HG02610 (cell line): ENCODE measurements around the gene ASZ1.

ENCODE experiments used
- ATAC-seq: cut with Tn5 transposase; IDR thresholded peaks from one replicate; pipeline ENCODE4 v1.9.1; 2021; ENCODE audit warnings: mild to moderate bottlenecking, moderate library complexity; ENCODE audit not compliant: unreplicated experiment

Gene ASZ1

GRCh38 chr7:117402109-117402508 is 25.2 kb downstream of the ASZ1 start:
- ATAC-seq: no peak

GRCh38 chr7:117401293-117402002 is 25.8 kb downstream of the ASZ1 start:
- no peak for ATAC-seq

GRCh38 chr7:117399820-117400422 is 27.4 kb downstream of the ASZ1 start:
- no peak for ATAC-seq

GRCh38 chr7:117395743-117396142 is 31.6 kb downstream of the ASZ1 start:
- no peak for ATAC-seq

- no peak for ATAC-seq
These were observed 33.5 kb downstream of the ASZ1 start for GRCh38 chr7:117393781-117394180.

GRCh38 chr7:117389871-117390270 is 37.4 kb downstream of the ASZ1 start:
- no peak for ATAC-seq

GRCh38 chr7:117386110-117386706 is 41.1 kb downstream of the ASZ1 start:
- ATAC-seq: no peak

GRCh38 chr7:117385363-117386109 is 41.8 kb downstream of the ASZ1 start:
- ATAC-seq: peak; percentile 79

- no peak for ATAC-seq
These were observed 42.5 kb downstream of the ASZ1 start for GRCh38 chr7:117384688-117385362.

- no peak for ATAC-seq
These were observed 43.7 kb downstream of the ASZ1 start for GRCh38 chr7:117383483-117384189.

GRCh38 chr7:117383046-117383445 is 44.2 kb downstream of the ASZ1 start:
- no peak for ATAC-seq

GRCh38 chr7:117381362-117381761 is 45.9 kb downstream of the ASZ1 start:
- ATAC-seq: no peak

GRCh38 chr7:117375380-117375779 is 51.9 kb downstream of the ASZ1 start:
- ATAC-seq: no peak

- no peak for ATAC-seq
These were observed 55.2 kb downstream of the ASZ1 start for GRCh38 chr7:117372073-117372472.

GRCh38 chr7:117364339-117365080 is 62.8 kb downstream of the ASZ1 start:
- ATAC-seq: peak; percentile 43

GRCh38 chr7:117362294-117362888 is 64.9 kb downstream of the ASZ1 start:
- ATAC-seq: no peak

- ATAC-seq: no peak
These were observed 77.3 kb downstream of the ASZ1 start for GRCh38 chr7:117350027-117350426.

GRCh38 chr7:117349570-117349969 is 77.7 kb downstream of the ASZ1 start:
- ATAC-seq: no peak

- ATAC-seq: peak; percentile 96
These were observed 79.2 kb downstream of the ASZ1 start for GRCh38 chr7:117347962-117348672.
